AG04450 (cell line): ENCODE measurements around the gene CCDC90B. TPM values are rescaled to one million over a fixed set of nuclear protein-coding genes. Genes with fewer than 3 reads are reported as not detected.

Experiments used
- CTCF ChIA-PET: fragments of 300-600, 350-600 bp; formaldehyde crosslinking; extraction: SDS; loops from one replicate; lab custom pipeline; 2022; ENCODE audit warnings: antibody characterized with exemption, inconsistent platforms; lab: Charles Lee
- POLR2A ChIA-PET: fragments of 350-600 bp; formaldehyde crosslinking; extraction: SDS; loops from one replicate; lab custom pipeline; 2021; ENCODE audit warnings: antibody characterized with exemption, inconsistent platforms; lab: Yijun Ruan, JAX
- DNase-seq: peaks from one replicate; pipeline ENCODE4 v3.0.0-alpha.2; 2011; ENCODE audit warnings: low read depth, low spot score
- H3K27ac ChIP-seq: one replicate; pipeline ENCODE4 v1.5.1; 2012; ENCODE audit warnings: low read depth, low read length, control low read depth
- H3K27me3 ChIP-seq: one replicate; pipeline ENCODE4 v1.6.0; 2012; ENCODE audit warnings: low read length; ENCODE audit not compliant: control insufficient read depth, insufficient read depth
- H3K4me3 ChIP-seq: 2 replicates; pipeline ENCODE4 v1.5.1; 2011; ENCODE audit warnings: mild to moderate bottlenecking, low read depth, low read length, control low read depth
- H3K9me3 ChIP-seq: 2 replicates; pipeline ENCODE4 v1.5.1; 2012; ENCODE audit warnings: low read length; ENCODE audit not compliant: control insufficient read depth, insufficient read depth
- CTCF ChIP-seq: IDR thresholded peaks from 2 replicates; pipeline ENCODE4 v1.5.1; 2011; ENCODE audit warnings: low read depth, low read length, control low read depth, inconsistent platforms
- polyA plus RNA-seq: library from polyadenylated mRNA; depleted of rRNA; stranded (reverse); fragments of >200 nt; gene quantifications from 2 replicates; pipeline ENCODE4 v1.2.3, GENCODE V29; 2011

CCDC90B gene
- polyA plus RNA-seq, 1 experiment = 84.5 TPM

GRCh38 chr11:83252941-83253340, 33.2 kb downstream of the CCDC90B start:
- no peak overlapping the region for H3K27ac ChIP-seq
- ChIA-PET CTCF (interaction anchor here (1.1 kb wide), 1 partner anchor 40 kb away, joined by 3 read pairs; no protein-coding TSS in a partner anchor), POLR2A (no interaction called here)
- no peak for DNase-seq
- TF ChIP-seq CTCF = no peak
- no peaks in the 10 kb centered on the region for H3K9me3 ChIP-seq
- H3K27me3 ChIP-seq = no peaks in the 10 kb centered on the region
- no peak overlapping the region for H3K4me3 ChIP-seq

DNA sequence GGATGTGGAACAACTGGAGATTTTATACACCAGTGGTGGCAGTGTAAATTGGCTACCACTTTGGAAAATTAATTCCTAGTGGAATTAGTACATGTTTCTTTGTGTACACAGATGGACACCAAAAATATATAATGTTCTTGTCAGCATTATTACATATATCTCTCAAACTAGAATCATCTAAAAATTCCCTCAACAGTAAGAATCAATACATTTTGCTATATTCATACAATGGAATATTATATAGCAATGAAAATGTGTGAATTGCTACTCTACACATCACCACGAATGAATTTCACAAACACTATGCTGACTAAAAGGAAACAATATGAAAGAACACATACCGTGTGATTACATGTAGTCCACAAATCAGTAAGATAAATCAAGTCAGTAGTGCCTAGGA, 33.9 kb downstream of the CCDC90B start:
- POLR2A ChIA-PET = no interaction called here
- Histone ChIP-seq H3K27ac (no peak overlapping the region), H3K27me3 (no peaks in the 10 kb centered on the region), H3K4me3 (no peak overlapping the region), H3K9me3 (no peaks in the 10 kb centered on the region)
- DNase-seq = no peak
- TF ChIP-seq CTCF = no peak
- CTCF ChIA-PET = no interaction called here

GRCh38 chr11:83249972-83250593, 36.1 kb downstream of the CCDC90B start:
- H3K27ac ChIP-seq = no peak overlapping the region
- peak; percentile 76 for TF ChIP-seq CTCF
- H3K9me3 ChIP-seq = no peaks in the 10 kb centered on the region
- no peaks in the 10 kb centered on the region for H3K27me3 ChIP-seq
- CTCF ChIA-PET = interaction anchor here (0.6 to 4.8 kb wide), 50 partner anchors 10 to 575 kb away, joined by 3 to 69 read pairs (median 5); partner anchors contain the start of genes DDIAS and PCF11
- POLR2A ChIA-PET = interaction anchor here (1.1 to 1.2 kb wide), 2 partner anchors 57 to 93 kb away, joined by 3 to 4 read pairs; partner anchors contain the start of genes ANKRD42 and PCF11
- no peak overlapping the region for H3K4me3 ChIP-seq
- peak; percentile 29 for DNase-seq

- DNase-seq = no peak
- POLR2A ChIA-PET = interaction anchor here (1.1 to 1.2 kb wide), 2 partner anchors 56 to 92 kb away, joined by 3 to 4 read pairs; partner anchors contain the start of genes ANKRD42 and PCF11
- no peak overlapping the region for H3K27ac ChIP-seq
- no peaks in the 10 kb centered on the region for H3K9me3 ChIP-seq
- H3K4me3 ChIP-seq = no peak overlapping the region
- CTCF ChIA-PET = interaction anchor here (0.6 to 4.8 kb wide), 43 partner anchors 10 to 576 kb away, joined by 3 to 69 read pairs (median 6); partner anchors contain the start of genes DDIAS and PCF11
- H3K27me3 ChIP-seq = no peaks in the 10 kb centered on the region
- no peak for TF ChIP-seq CTCF
Observed at GRCh38 chr11:83249445-83249844, 36.7 kb downstream of the CCDC90B start.

DNA sequence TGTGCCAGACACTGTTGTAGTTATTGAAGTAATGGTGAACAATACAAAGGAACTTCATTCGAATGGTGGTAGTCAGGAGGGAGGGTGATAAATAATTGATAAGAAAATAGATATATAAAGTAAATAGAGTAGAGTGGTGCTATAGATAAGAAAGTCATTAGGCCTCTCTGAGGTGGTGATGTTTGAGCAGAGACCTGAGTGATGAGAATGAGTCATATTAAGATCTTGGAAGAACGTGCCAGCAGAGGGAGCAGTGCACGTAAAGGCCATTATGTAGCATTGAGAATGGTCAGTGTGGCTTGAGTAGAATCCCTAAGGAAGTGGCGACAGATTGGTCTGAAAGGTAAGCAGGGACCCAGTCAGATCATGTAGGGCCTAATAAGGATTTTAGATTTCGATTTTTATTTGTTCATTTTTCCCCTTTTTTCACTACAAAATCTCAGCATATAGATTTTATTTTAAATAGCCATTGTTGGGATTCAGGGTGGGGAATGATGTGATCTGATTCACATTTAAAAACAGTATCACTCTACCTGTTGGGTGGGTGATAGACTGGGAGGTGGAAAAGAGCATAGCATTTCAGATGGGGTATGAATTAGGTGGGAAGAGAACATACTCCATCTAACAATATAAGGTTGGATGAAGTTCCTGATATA, 44.7 kb downstream of the CCDC90B start:
- TF ChIP-seq CTCF = peak; percentile 72
- POLR2A ChIA-PET = no interaction called here

More for the DNA sequence above, 44.7 kb downstream of the CCDC90B start:
- Histone ChIP-seq H3K27me3 (no peaks in the 10 kb centered on the region), H3K27ac (no peak overlapping the region), H3K4me3 (no peak overlapping the region), H3K9me3 (no peaks in the 10 kb centered on the region)
- DNase-seq = peak; percentile 20
- CTCF ChIA-PET = interaction anchor here (1.0 kb wide), 1 partner anchor 374 kb away, joined by 3 read pairs; no protein-coding TSS in a partner anchor
